Activated CD8-positive, alpha-beta memory T cell treated with anti-CD3 and anti-CD28 coated beads, Interleukin-2, amount 50 U/mL, for 48 hours (primary cell): Measurements from ENCODE around the gene GOLGA1.
A peak's percentile ranks its signal among the peaks of the same experiment; 100 is the strongest.
"Not testable (repeated sequence)": the region's sequence is repeated elsewhere in the genome, so short reads cannot be mapped to it uniquely, and the experiment has no call there.

Source experiments
- DNase-seq: peaks from one replicate; pipeline ENCODE4 v3.0.0-alpha.2; 2020

The GOLGA1 gene, protein sequence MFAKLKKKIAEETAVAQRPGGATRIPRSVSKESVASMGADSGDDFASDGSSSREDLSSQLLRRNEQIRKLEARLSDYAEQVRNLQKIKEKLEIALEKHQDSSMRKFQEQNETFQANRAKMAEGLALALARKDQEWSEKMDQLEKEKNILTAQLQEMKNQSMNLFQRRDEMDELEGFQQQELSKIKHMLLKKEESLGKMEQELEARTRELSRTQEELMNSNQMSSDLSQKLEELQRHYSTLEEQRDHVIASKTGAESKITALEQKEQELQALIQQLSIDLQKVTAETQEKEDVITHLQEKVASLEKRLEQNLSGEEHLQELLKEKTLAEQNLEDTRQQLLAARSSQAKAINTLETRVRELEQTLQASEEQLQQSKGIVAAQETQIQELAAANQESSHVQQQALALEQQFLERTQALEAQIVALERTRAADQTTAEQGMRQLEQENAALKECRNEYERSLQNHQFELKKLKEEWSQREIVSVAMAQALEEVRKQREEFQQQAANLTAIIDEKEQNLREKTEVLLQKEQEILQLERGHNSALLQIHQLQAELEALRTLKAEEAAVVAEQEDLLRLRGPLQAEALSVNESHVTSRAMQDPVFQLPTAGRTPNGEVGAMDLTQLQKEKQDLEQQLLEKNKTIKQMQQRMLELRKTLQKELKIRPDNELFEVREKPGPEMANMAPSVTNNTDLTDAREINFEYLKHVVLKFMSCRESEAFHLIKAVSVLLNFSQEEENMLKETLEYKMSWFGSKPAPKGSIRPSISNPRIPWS

DNA sequence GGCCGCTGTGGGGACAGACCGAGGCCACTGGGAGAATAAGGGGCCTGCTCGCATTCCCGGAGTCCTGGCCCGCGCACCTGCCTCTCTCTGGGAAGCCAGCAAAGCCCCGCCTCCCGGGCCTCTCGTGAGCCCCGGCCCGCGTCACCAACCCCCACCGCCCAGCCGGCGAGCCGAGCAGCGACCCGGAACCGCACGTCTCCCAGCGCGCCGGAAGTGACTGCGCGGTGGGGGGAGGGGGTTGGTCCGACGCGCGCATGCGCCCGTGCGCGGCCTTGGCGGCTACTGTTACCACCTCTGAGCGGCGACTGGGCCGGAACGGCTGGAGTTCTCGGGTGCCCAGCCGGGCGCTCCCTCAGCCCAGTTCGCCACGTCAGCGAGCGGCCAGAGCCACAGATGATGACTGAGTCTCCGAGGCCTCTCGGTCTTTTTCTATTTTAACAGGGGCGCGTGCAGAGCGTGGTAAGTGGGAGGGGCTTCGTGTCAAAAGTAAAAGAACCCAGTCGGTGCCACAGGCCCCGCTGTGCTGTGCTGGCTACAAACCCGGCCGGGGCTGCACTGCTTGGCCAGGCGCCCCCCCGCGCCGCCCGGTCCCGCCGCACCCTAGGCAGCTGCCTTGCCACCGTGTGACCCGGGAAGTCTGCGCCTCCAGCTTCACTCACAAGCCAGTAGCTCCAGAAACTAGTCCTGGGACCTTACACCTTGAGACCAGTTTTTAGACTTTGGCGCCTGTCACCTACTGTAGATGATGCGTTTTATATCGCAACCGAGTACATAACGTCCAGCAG lies at the start of gene GOLGA1:
Gene GOLGA1, minus strand, starts transcription at position 190 of the 785 bp plus-strand sequence. CDS start 2,372 bp downstream, outside the sequence.
- peak; percentile 97 for DNase-seq

DNA sequence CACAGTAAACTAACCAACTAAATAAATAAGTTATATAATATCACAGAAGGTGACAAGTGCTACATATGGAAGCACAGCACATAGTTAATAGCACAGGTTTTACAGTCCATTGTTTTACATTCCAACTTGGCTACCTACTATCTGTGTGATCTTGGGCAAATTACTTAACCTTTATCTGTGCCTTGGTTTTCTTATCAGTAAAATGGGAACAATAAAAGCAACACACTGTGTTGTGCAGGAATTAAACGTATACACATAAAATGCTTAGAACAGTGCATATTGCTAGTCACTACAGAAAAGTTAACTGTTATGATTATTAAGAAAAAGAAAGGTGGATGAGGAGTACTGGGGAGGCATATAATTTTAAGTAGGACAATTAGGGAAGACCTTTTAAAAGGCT lies 42.8 kb upstream of the GOLGA1 start:
- DNase-seq, result no peak

DNA sequence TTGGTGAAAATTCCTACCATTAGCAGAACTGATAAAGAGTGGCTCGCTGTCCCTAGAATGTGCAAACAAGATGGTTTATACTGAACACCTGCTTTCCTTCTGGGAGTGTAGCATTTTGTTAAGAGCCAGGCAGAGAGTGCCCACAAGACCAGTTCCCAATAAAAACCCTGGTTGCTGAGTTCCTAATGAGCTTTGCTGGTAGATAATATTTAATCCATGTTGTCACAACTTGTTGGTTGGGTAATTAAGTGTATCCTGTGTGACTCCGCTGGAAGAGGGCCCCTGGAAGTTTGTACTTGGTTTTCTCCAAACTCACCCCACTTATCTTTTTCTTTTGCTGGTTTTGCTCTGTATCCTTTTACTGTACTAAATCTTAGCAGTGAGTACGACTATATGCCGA lies 39.5 kb upstream of the GOLGA1 start:
- no peak for DNase-seq

DNA sequence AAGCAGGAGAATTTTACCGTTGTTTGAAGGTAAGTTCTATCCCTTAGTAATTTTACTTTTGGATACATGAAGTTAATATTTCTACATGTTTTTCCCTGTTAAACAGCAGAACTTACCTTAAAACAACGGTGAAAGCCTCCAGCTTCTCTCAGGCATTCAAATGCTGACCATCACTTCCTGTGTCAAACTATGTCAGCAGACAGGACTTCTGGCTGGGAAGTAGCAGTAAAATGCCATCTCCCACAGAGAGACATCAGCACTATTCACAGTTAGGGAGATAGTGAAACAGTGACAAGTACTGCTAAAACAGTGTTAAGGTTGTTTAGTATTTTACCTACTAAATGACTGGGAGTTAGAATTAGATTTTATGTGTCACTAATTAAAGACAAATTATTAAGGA lies 34.2 kb upstream of the GOLGA1 start:
- DNase-seq, result no peak

DNA sequence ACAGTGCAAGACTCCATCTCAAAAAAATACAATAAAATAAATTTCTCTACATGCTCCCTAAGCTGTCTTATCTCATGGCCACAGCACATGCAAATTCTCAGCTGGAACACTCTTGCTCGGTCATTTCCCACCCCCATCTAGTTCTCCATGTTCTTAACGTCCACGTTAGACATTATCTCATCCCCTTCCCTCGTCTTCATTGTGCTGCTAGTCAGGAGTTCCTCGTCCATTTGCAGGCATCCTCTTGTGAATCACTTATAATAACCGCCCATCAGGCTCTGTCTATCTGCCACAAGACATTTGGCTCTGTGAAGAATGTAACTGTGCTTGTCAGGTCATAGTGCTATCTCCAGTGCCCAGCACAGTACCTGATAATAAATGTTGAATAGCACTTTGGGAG lies 32.9 kb upstream of the GOLGA1 start:
- no peak for DNase-seq

DNA sequence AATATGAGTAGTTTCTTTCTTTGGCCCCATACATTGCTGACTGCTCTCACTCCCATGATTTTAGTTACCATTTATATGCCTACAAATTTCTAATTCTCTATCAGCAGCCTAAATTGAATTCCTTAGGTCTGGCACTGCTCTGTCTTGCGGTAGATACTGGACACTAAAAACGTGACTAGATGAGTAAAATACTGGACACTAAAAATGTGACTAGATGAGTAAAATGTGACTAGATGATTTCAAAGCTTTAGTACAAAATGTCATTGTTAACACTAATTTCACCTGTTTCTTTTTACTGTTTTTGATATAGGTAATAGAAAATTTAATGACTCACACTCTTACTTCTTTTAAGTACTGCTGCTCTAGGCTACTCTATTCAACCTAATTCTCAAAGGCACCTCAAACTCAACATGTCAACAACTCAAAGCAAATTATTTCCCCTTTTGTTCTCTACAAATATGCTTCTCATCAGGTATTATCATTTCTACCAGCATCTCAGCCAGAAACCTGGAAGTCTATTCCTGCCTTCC lies 31.4 kb upstream of the GOLGA1 start:
- DNase-seq, result no peak

DNA sequence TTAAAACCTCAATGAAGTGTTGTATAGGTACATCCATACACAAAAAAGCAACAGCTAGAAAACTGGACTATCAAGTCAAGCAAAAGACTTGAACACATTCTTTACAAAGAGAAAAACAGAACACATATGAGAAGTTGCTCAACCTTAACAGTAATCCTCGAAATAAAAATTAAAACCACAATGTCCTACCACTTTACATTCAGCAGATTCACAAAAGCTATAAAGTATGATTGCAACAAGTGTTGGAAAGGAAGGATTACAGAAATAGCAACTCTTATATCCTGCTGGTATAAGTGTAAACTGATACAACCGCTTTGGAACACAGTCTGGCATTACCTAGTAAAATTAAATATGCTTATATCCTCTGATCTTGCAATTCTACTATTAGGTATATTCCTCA lies 28.5 kb upstream of the GOLGA1 start:
- DNase-seq, result no peak

DNA sequence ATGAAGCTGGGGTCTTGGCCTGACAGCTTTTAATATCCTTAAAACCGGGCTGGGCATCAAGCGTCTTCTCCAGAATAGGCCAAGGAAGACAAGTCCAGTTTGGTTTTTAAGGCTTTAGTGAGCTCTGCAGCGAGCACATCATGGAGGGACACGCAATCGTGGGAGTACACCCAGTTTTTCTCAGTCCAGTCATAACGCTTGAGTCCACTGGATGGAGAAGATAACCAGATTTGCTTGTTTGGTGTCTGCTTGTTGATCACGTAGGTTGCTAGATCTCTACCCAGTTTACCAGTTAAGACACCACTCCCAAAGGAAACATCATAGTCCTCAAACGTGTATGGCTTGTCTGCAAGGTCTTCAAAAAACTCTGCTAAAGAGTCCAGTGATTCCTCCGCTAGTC lies 27.4 kb upstream of the GOLGA1 start:
- no peak for DNase-seq

DNA sequence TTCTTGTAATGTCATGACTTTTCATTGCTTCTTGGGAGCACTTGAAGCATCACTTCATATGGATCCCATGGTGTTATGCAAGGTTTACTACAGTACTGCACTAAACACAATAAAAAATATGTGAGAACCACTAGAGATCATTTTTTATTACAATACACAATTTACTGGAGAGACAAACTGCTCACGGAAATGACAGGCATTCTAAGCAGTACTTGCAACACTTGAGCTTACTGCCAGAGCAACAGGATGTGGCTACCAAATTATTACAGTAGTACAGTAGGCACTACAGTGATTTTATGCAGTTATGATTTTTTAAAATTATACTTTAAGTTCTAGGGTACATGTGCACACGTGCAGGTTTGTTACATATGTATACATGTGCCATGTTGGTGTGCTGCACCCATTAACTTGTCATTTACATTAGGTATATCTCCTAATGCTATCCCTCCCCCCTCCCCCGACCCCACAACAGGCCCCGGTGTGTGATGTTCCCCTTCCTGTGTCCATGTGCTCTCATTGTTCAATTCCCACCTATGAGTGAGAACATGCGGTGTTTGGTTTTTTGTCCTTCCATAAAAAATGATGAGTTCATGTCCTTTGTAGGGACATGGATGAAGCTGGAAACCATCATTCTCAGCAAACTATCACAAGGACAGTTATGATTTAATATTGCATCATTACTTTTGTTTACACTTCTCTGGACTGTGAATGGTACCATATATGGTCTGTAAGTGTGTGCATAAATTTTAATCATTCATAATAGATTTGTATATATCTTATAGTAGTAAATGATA lies 25.1 kb upstream of the GOLGA1 start:
- DNase-seq, result not testable (repeated sequence)

DNA sequence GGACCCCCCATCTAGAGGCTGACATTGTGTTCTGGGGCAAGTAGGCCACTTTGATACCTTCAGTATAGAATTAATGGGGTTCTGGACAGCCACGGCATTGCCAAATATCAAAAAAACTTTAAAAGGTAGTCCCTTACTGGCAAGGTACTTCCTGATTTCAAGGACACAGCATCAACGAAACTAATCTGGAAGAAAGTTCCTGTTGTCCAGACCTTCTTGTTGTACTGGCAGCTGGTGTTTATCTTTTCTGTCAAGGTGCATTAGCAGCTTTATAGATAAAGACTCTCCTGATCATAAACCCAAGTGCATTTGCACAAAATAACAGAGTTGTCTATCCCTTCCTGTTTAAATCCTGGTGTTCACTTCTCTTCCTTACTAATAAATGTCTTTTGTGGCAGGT lies 23.7 kb upstream of the GOLGA1 start:
- DNase-seq, result no peak

DNA sequence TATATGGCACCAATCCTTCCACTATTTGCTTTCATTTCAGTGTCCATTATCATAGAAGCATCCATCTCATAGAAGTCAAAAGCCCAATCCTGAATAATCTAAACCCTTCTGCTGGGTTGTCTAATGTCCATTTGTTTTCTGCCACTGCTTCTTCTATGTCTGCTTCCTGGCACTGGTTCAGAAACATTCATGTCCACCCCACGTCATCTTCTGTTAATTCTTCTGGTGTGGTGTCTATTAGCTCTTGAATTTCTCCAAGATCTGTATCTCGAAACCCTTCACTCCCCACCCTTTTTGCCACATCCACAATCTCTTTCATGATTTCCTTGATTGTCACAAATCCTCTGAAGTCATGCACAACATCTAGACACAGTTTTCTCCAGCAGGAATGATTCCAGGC lies 23.2 kb upstream of the GOLGA1 start:
- no peak for DNase-seq

DNA sequence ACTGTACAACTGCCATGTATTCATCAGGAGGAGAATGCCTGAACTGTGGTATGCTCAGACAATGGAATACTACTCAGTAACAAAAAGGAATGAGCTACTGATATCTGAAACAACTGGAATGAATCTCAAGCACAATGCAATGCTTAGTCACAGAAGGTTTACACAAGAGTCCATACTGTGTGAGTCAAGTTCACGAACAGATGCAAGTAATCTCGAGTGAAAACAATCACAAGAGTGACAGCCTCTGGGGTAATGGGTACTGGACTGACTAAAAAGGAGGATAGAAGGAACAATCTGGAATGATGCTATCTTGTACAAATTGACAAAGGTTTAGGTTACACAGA lies 19.5 kb upstream of the GOLGA1 start:
- no peak for DNase-seq

DNA sequence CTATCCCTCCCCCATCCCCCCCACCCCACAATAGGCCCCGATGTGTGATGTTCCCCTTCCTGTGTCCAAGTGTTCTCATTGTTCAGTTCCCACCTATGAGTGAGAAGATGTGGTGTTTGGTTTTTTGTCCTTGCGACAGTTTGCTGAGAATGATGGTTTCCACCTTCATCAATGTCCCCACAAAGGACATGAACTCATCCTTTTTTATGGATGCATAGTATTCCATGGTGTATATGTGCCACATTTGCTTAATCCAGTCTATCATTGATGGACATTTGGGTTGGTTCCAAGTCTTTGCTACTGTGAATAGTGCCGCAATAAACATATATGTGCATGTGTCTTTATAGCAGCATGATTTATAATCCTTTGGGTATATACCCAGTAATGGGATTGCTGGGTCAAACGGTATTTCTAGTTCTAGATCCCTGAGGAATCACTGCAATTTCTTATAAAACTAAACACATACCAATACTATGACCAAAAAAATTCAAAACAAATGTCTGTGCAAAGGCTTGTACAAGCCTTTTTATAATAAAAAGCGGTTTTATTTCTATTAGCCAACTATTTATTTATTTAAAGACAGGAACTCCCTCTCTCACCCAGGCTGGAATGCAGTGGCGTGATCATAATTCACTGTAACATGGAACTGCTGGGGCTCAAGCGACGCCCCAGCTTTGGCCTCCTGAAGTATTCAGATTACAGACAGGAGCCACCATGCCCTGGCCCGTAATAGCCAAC lies 19.0 kb upstream of the GOLGA1 start:
- not testable (repeated sequence) for DNase-seq

DNA sequence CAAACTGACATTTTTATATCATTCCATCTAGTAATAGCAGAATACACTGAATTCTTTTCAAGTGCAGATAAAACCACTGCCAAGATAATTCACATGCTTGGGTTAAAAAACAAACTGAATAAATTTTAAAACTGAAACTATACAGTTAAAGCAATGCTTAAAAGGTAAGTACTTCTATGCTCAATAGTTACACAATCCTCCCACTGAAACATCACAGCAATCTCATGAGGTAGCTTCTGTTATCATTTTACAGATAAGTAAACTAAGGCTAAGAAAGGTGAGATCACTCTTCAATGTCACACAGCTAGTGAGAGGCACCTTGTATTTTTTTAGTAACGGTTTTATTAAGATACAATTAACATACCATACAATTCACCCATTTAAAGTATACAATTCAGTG lies 13.4 kb upstream of the GOLGA1 start:
- no peak for DNase-seq

DNA sequence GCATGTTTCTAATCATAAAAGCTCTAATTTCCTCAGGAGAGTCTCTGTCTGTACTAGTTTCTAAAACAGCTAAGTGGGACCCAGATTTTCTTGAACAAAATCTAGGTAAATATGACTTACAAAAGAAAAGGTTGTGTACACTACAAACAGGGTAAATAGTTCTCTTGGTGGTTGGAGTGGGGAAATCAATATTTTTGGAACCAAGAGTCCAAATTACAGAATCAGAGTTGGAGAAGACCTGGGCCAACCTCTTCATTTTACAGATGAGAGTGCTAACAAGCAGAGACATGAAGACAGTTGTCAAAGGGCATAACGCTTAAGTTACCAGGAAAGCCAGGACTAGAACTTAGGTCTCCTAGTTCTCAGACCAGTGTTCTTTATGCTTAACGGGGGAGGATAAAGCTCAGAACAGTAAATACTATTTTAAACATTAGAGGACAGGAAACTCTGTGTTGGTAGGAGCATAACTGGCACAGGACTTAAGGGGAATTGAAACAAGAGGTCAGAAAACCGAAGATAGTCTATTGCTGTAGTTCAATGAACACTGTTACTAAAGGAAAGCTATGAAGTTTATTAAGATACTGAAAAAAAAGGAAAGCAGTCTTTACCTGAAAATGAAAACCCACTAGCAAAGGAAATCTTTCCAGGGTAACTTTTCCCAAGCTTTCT lies 9.3 kb upstream of the GOLGA1 start:
- no peak for DNase-seq

DNA sequence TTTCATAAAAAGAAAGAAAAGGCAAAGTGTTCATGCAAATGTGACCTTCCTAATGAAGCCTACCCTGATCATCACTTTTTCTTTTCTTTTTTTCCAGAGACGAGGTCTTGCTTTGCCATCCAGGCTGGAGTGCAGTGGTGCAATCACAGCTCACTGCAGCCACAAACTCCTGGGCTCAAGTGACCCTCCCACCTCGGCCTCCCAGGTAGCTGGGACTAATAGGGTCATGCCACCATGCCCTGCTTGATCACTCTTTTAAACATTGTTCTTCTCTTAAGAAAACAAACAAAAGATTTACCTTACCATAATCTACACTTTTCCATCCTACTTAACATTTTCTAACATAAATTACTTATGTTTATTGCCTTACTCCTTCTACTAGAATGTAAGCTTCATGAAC lies 8.5 kb upstream of the GOLGA1 start:
- no peak for DNase-seq

DNA sequence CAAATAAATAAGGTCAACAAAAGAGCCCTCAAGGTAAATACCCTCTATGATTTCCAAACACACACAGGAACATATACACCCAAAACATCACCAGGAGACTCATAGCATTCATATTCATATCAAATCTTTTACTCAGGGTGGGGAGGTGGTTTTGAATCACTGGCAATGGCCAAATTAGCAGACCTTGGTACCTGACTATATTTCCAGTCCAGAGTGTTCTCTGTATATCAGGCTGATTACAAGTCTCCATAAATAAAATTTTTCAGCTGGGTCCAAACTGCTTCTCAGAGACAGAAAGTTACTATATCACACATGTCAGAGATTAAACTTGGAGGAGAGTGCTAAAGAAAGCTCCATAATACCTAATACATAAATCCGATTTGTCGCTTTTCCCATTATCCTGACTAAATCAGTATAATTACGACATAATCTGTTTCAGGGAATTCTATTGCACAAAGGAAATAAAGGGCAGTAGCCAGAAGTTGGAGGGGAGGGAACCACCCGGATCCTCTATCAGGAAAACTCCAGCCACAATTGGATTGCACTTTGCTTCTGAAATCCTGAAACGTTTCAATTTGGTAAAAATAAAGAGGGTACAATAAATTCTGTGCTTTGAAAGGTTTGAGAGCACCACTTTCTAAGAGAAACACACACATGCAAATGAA lies 7.0 kb upstream of the GOLGA1 start:
- no peak for DNase-seq

DNA sequence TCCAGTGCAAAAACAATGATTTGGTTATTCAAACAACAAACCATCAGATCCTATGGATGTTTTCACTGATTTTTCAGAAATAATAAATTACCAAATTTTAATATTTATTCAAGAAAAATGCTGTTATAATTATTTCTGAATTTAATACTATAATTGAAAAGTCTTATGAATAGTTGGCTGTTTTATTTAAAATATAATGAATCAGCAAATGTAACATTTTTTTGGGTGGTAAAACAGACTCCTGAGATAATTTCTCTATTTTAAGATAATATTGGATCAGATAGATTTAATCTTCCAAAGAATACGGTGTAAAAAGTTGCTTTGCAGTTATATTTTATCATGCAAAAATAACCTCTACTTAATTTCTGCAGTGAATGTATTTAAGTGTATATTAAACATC lies 5.3 kb upstream of the GOLGA1 start:
- no peak for DNase-seq

DNA sequence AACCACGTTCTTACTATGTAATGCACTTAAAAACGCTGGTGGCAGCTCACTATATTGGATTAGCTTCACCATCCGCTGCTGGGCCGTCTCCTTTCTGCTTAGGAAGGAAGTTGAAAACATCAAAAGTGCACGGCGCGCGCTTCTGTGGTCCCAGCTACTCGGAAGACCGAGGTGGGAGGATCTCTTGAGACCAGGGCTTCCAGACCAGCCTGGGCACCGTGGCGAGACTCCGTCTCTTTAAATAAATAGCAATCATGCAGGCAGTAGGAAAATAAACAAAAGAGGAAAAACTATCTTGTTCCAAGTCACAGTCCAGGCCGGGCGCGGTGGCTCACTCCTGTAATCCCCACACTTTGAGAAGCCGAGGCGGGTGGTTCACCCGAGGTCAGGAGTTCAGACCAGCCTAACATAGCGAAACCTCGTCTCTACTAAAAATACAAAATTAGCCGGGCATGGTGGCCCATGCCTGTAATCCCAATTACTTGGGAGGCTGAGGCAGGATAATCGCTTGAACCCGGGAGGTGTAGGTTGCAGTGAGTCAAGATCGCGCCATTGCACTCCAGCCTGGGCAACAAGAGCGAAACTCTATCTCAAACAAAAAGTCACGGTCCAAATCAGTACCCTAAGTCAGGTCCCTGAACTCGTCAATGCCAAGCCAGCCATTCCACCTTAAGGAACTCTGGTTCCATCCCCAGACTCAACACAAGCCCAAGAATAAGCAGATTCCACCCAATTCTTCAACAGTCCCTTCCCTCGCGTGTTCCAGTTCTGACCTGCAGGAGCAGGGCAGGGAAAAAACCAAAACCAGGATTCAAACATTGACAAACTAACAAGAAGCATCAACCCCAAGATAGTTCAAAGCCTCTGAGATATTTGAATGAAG lies 1.0 kb upstream of the GOLGA1 start:
- peak; percentile 80 for DNase-seq

DNA sequence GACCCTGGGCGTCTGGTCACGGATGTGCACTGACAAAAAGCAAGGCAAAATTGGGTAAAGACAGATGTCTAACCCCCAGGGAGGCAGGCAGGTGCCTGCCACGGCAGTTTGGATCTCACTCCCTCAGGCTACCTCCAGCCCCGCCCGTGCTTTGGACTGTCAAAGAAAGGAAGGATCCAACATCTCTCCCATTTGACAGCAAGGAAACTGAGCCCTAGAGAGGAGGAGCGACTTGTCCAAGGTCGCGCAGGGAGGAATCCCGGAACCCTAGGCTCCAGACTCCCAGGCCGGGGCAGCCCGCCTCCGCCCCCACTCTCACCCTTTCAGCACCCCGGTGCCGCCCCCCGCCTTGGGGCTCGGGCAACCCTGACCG lies 376 bp downstream of the GOLGA1 start:
- no peak for DNase-seq
